ENCODE data around the gene RRP7A. TPM values are rescaled to one million over a fixed set of nuclear protein-coding genes. Genes with fewer than 3 reads are reported as not detected.
"Not testable (repeated sequence)": the region's sequence is repeated elsewhere in the genome, so short reads cannot be mapped to it uniquely, and the experiment has no call there.

Gene RRP7A
- total RNA-seq, 1 donor from 2014 or later = 31.2 TPM

DNA sequence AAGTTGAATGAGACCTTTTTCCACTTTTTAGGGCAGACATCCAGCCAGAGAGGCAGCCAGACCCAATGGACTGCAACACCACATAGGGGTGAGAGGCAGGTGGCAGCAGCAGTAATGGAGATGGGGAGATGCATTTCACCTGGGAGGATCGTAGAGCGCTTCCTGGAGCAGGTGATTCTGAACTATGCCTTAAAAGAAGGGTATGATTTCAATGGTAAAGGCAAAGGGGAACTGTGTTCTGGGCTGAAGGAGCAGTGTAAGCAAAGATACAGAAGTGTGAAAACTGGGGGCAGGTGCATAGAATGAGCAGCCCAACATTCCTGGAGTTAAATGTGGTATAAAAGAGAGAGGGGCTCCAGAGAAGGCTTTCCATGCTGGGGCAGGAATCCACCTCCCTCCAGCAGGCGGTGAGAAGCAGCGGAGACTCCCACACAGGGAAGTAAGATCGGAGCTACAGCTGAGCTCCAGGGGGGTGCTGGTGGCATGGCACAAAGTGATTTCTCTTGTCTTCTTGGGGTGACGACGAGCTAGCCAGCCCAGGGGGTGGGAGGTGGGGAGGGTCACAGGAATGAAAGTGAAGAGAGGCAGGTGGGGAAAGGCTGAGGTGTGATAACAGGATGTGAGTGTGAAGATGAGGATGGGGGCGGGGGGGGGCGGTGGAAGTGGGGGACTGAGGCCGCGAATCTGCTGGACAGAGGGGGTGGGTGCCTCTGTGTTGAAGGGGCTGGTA, 29.9 kb upstream of the RRP7A start:
- H3K27ac ChIP-seq = no peak overlapping the region
- intact Hi-C loops (cut with DNase I) = no loop called here

DNA sequence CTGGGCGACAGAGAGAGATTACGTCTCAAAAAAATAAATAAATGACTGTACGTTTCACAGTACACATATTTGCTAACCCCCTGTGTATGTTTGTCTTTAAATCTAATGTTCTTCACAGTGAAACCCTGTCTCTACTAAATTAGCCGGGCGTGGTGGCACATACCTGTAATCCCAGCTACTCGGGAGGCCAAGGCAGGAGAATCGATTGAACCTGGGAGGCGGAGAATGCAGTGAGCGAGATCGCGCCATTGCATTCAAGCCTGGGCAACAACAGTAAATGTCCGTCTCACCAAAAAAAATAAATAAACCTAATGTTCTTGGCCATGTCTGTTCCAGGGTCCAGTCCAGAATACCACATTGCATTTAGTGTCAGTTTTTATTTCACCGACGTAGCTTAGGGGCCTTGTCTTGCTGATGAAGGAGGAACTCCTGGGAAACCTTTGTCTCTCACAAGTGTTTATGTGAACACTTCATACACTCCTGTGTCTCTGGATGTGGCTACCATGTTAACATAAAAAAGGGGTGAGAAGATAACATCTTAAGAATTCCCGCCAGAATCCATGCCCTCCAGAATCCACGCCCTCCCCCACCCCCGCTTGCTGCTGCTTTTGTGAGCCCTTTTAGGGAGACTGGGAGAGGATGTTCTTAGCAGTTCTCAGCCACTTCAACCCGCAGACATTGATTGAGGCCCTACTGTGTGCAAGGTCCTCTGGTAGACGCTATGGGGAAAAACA, 29.2 kb upstream of the RRP7A start:
- no peak overlapping the region for H3K27ac ChIP-seq
- no peak for DNase-seq
- no peak for ATAC-seq

More for the DNA sequence above, 29.9 kb upstream of the RRP7A start:
- no peak for DNase-seq
- no peak for ATAC-seq
- Histone ChIP-seq H3K9me3 (no peaks in the 10 kb centered on the region), H3K4me3 (no peak overlapping the region), H3K4me1 (peaks cover 12% of the 10 kb centered on the region), H3K36me3 (no peaks in the 10 kb centered on the region), H3K27me3 (no peaks in the 10 kb centered on the region)
- TF ChIP-seq, protein P1, sequence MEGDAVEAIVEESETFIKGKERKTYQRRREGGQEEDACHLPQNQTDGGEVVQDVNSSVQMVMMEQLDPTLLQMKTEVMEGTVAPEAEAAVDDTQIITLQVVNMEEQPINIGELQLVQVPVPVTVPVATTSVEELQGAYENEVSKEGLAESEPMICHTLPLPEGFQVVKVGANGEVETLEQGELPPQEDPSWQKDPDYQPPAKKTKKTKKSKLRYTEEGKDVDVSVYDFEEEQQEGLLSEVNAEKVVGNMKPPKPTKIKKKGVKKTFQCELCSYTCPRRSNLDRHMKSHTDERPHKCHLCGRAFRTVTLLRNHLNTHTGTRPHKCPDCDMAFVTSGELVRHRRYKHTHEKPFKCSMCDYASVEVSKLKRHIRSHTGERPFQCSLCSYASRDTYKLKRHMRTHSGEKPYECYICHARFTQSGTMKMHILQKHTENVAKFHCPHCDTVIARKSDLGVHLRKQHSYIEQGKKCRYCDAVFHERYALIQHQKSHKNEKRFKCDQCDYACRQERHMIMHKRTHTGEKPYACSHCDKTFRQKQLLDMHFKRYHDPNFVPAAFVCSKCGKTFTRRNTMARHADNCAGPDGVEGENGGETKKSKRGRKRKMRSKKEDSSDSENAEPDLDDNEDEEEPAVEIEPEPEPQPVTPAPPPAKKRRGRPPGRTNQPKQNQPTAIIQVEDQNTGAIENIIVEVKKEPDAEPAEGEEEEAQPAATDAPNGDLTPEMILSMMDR (IDR thresholded peaks at IDR 0.05) = no peak

DNA sequence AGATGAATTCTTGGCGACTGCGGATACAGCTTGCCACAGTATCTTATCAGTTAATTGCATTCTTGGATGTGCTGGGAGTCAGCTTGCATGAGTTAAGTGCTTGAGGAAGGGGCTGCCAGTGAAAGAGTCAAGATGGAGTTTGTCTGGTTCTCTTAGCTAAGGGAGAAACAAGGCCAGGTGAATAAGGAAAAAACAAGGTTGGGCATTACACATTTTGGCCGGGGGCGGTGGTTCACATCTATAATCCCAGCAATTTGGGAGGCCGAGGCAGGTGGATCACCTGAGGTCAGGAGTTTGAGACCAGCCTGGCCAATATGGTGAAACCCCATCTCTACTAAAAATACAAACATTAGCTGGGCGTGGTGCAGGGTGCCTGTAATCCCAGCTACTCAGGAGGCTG, 28.5 kb upstream of the RRP7A start:
- H3K4me1 ChIP-seq; DNase-seq; H3K9me3 ChIP-seq; H3K4me3 ChIP-seq; H3K27ac ChIP-seq; ATAC-seq; H3K27me3 ChIP-seq; intact Hi-C loops (cut with DNase I); H3K36me3 ChIP-seq: not testable (repeated sequence)

More for the DNA sequence above, 29.2 kb upstream of the RRP7A start:
- Histone ChIP-seq H3K4me3 (no peak overlapping the region), H3K9me3 (no peaks in the 10 kb centered on the region), H3K4me1 (peaks cover 6% of the 10 kb centered on the region), H3K36me3 (no peaks in the 10 kb centered on the region), H3K27me3 (no peaks in the 10 kb centered on the region)
- TF ChIP-seq, protein P1 (IDR thresholded peaks at IDR 0.05) = no peak
- intact Hi-C loops (cut with DNase I) = no loop called here

DNA sequence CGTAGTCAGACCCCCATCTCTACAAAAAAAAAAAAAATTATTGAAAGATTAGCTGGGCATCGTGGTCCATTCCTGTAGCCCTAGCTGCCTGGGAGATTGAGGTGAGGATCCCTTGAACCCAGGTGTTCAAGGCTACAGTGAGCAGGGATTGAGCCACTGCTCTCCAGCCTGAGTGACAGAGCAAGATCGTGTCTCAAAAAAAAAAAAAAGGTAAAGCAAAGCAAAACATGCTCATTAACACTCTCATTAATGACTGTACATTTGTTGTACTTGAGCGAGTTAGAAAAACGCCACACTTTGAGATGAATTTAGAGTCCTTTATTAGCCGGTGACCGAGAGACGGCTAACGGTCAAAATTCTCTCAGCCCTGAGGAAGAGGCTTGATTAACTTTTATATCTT, 28.0 kb upstream of the RRP7A start:
- H3K4me3 ChIP-seq = no peak overlapping the region
- no peaks in the 10 kb centered on the region for H3K27me3 ChIP-seq
- no peak overlapping the region for H3K27ac ChIP-seq
- no peak for DNase-seq
- TF ChIP-seq, protein P1 (IDR thresholded peaks at IDR 0.05) = no peak
- no peaks in the 10 kb centered on the region for H3K9me3 ChIP-seq
- intact Hi-C loops (cut with DNase I) = no loop called here
- ATAC-seq = no peak
- no peaks in the 10 kb centered on the region for H3K4me1 ChIP-seq
- H3K36me3 ChIP-seq = no peaks in the 10 kb centered on the region

DNA sequence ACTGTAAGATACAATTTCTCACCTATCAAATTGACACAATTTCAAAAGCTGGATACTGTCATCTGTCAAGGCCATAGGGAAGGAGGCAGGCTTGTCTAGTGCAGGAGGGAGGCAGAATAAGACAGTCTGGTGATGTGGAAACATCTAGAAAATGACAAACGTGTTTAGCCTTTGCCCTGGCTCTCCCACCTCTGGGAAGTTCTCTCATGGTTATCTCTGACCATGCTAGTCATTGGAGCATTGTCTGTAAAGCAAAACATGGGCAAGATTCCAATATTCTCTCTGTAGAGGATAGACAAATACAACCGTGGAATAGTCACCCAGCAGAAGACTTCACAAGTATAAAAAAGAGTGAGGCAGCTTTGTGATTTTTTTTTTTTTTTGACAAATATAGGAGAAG, 25.1 kb upstream of the RRP7A start:
- TF ChIP-seq, protein P1 (IDR thresholded peaks at IDR 0.05) = no peak
- no peaks in the 10 kb centered on the region for H3K4me1 ChIP-seq
- ATAC-seq (no peak), DNase-seq (no peak)
- H3K4me3 ChIP-seq = no peak overlapping the region
- H3K9me3 ChIP-seq = no peaks in the 10 kb centered on the region
- H3K36me3 ChIP-seq = no peaks in the 10 kb centered on the region
- intact Hi-C loops (cut with DNase I) = no loop called here
- no peaks in the 10 kb centered on the region for H3K27me3 ChIP-seq
- no peak overlapping the region for H3K27ac ChIP-seq

DNA sequence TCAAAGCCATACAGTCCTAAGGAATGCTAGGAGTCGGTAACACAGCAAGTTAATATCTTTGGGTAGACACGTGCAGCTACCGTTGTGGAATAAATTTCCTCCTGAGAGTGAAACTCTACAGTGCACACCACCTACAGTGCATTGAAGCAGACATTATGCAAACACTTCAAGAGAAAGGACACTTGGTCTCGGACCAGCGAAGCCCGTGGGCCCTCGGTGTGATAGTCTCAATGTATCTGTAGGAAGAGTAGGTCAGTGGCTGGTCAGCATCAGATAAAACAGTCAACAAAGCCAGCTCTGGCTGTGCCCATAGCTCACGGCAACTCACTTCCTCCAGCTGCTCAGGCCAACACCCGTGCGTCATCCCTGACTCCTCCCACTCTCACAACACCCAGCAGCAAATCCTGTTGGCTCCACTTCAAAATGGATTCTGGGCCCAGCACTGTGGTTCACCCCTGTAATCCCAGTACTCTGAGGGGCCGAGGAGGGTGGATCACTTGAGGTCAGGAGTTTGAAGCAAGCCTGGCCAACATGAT, 19.7 kb upstream of the RRP7A start:
- intact Hi-C loops (cut with DNase I); DNase-seq; H3K4me3 ChIP-seq; H3K27me3 ChIP-seq; H3K9me3 ChIP-seq; H3K4me1 ChIP-seq; H3K36me3 ChIP-seq: not testable (repeated sequence)
- peak overlapping the region; percentile 24 for H3K27ac ChIP-seq
- ATAC-seq = peak; percentile 92

DNA sequence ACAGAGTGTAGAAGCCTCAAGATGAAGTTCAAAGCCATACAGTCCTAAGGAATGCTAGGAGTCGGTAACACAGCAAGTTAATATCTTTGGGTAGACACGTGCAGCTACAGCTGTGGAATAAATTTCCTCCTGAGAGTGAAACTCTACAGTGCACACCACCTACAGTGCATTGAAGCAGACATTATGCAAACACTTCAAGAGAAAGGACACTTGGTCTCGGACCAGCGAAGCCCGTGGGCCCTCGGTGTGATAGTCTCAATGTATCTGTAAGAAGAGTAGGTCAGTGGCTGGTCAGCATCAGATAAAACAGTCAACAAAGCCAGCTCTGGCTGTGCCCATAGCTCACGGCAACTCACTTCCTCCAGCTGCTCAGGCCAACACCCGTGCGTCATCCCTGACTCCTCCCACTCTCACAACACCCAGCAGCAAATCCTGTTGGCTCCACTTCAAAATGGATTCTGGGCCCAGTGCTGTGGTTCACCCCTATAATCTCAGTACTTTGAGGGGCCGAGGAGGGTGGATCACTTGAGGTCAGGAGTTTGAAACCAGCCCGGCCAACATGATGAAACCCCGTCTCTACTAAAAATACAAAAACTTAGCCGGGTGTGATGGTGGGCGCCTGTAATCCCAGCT, 17.7 kb upstream of the RRP7A start:
- H3K27ac ChIP-seq, DNase-seq: not testable (repeated sequence)

DNA sequence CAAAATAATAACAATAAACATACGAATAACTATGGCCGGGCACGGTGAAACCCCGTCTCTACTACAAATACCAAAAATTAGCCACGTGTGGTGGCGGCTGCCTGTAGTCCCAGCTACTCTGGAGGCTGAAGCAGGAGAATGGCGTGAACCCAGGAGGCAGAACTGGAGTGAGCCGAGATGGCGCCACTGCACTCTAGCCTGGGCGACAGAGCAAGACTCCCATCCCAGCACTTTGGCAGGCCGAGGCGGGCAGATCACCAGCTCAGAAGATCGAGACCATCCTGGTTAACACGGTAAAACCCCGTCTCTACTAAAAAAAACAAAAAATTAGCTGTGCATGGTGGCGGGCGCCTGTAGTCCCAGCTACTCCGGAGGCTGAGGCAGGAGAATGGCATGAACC, 17.0 kb upstream of the RRP7A start:
- ATAC-seq; H3K27ac ChIP-seq; intact Hi-C loops (cut with DNase I); H3K27me3 ChIP-seq; H3K4me3 ChIP-seq; H3K9me3 ChIP-seq; H3K4me1 ChIP-seq; H3K36me3 ChIP-seq; DNase-seq: not testable (repeated sequence)

More for the DNA sequence above, 17.7 kb upstream of the RRP7A start:
- intact Hi-C loops (cut with DNase I); H3K9me3 ChIP-seq; H3K4me3 ChIP-seq; H3K27me3 ChIP-seq; H3K36me3 ChIP-seq; H3K4me1 ChIP-seq: not testable (repeated sequence)
- peak; percentile 90 for ATAC-seq
